ENCODE measurements around the gene SCGB1C2. TPM values are rescaled to one million over a fixed set of nuclear protein-coding genes. Genes with fewer than 3 reads are reported as not detected.

The SCGB1C2 gene
- total and polyA plus RNA-seq, 7 donors: not detected

- H3K9me3 ChIP-seq: no peaks in the 10 kb centered on the region
- H3K4me1 ChIP-seq: no peaks in the 10 kb centered on the region
- ATAC-seq (no peak), DNase-seq (peak in 1 of 2 donors; percentile 12)
- 18 to 47% (median 26%) methylated on average over 2 of the region's 2 CpGs for WGBS, 3 donors
- no peak overlapping the region for H3K4me3 ChIP-seq
- peaks cover 0 to 8% (median 7%) of the 10 kb centered on the region in 3 donors for H3K27me3 ChIP-seq (ENCODE audit: insufficient read depth in 3 of 3, low read length in 2 of 3)
- H3K27ac ChIP-seq: no peak overlapping the region
- H3K36me3 ChIP-seq (ENCODE audit: insufficient read depth in 1 of 2, low read depth in 1 of 2): no peaks in the 10 kb centered on the region
- intact Hi-C loops (cut with DNase I): no loop called here
- no peak for TF ChIP-seq CTCF (IDR thresholded peaks at IDR 0.05)
These were observed 49.8 kb downstream of the SCGB1C2 start for GRCh38 chr17:187130-187529.

Other genes with a start within 250 kb of the SCGB1C2 start
- gene DOC2B, start 44.1 kb downstream of the SCGB1C2 start, total RNA-seq: 1 to 10 TPM; 3.0 to 6.3 (median 3.7) TPM
- gene DOC2B, start 44.1 kb downstream of the SCGB1C2 start, polyA plus RNA-seq: 1 to 10 TPM; 1.7 to 3.9 (median 2.6) TPM
- 10 to 100 TPM in 1 of 4 donors, 1 to 10 TPM in 3; 5.7 to 18.5 (median 9.8) TPM for gene RPH3AL, start 215.2 kb downstream of the SCGB1C2 start, total RNA-seq
- gene RPH3AL, start 215.2 kb downstream of the SCGB1C2 start, polyA plus RNA-seq: 10 to 100 TPM in 1 of 3 donors, 1 to 10 TPM in 2; 3.7 to 11.8 (median 6.3) TPM